GM12892 (cell line): Measurements from ENCODE around the gene PROCA1.

Experiments
- POLR2A ChIP-seq: IDR thresholded peaks from 2 replicates; pipeline ENCODE4 v1.6.1; 2011; ENCODE audit warnings: low read depth, low read length, control low read depth
- POLR2AphosphoS5 ChIP-seq: IDR thresholded peaks from 2 replicates; pipeline ENCODE4 v1.6.1; 2011; ENCODE audit warnings: low read depth, low read length, control low read depth
- TAF1 ChIP-seq: IDR thresholded peaks from 2 replicates; pipeline ENCODE4 v1.6.1; 2011; ENCODE audit warnings: low read depth, mild to moderate bottlenecking, control low read depth, low read length, borderline replicate concordance

GRCh38 chr17:28689011-28689410 is 22.7 kb downstream of the PROCA1 start:
- TF ChIP-seq POLR2AphosphoS5 (no peak), TAF1 (no peak), POLR2A (no peak)
